GF-D8 (cell line): ENCODE results near the gene ATM.
"Not testable (repeated sequence)": the region's sequence is repeated elsewhere in the genome, so short reads cannot be mapped to it uniquely, and the experiment has no call there.

Experiments
- DNase-seq: peaks from one replicate; lab custom pipeline; 2025; lab: John Stamatoyannopoulos, UW

ATM gene

DNA sequence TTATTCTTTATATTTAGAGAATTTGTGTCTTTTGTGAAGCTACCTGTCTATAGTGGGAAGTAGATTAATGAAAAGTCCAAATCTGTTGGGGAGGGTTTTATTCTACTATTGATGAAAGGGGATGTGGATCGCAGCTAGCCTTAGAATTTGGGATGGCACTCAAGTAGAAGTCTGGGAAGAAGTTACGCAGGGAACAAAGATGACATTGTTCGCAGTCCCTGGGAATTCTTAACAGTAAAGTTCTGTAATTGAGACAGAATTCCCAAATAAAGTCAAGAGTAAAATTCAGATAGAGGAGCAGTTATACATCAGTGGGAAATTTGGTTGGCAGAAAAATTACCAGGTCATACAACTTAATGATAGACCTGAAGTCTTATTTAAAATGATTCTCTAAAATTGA, 64.1 kb downstream of the ATM start:
- no peak for DNase-seq

DNA sequence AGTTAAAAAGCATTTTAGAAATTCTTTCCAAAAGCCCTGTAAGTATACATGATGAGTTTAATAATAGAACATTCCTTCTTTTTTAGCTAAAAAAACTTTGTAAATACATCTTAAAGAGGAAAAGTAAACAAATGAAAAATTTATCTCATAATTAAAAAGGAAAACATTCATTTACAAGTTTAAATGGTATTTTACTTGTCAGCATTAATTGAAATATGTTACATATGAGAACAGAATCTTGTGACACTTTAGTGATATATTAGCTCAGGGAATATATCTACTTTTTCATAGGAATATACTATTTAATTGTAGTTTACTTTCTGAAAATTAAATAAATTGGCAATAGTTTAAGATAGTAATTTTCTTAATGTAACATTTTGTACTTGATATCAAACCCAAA, 66.2 kb downstream of the ATM start:
- not testable (repeated sequence) for DNase-seq

DNA sequence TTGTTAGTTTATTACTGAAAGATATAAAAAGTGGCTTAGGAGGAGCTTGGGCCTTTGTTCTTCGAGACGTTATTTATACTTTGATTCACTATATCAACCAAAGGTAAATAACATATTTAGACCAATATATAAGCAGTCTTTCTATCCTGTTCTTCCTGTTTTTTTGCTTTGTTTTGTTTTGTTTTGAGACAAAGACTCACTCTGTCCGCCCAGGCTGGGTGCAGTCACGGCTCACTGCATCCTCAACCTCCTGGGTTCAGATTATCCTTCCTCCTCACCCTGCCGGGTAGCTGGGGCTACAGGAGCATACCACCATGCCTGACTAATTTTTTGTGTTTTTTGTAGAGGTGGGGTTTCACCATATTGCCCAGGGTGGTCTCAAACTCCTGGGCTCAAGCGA, 66.8 kb downstream of the ATM start:
- no peak for DNase-seq

DNA sequence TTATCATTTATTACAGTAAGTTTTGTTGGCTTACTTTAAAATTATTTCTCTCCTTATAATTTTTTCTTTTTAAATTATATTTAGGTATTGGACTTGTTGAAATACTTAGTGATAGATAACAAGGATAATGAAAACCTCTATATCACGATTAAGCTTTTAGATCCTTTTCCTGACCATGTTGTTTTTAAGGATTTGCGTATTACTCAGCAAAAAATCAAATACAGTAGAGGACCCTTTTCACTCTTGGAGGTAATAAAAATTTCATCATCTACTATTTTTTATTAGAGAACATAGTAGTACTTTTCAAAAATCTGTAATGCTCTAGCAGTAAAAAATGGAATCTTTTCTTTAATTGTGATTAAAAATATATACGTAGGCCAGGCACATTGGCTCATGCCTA, 70.4 kb downstream of the ATM start:
- DNase-seq, result no peak

DNA sequence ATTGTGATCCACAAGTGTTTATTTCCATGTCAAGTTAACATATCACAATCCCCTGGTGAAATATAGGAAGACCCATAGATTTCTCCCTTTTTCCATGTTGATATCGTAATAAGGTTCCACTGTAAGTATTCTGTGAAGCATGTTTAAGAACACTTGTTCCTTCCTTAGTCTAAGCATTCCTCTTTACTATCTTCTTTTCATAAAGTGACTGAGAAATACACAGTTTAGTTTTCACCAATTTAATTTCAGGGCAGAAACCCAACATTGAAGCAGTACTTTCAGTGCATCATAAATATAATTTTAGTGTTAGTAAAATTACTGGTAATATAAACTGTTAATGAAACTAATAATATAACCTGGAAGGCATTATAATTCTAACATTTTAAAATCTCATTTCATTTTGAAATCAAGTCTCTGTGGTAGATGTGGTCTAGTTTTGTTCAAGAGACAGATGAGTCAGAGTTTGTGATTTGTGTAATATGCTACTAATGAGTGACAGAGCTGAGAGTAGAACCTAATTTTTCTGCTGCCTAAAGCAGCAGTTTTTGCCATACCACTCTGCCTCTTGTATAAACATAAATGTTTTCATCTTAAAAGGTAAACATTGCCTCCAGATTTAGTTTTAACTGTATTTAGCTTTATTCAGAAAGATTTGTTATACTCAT, 79.4 kb downstream of the ATM start:
- DNase-seq, result no peak

DNA sequence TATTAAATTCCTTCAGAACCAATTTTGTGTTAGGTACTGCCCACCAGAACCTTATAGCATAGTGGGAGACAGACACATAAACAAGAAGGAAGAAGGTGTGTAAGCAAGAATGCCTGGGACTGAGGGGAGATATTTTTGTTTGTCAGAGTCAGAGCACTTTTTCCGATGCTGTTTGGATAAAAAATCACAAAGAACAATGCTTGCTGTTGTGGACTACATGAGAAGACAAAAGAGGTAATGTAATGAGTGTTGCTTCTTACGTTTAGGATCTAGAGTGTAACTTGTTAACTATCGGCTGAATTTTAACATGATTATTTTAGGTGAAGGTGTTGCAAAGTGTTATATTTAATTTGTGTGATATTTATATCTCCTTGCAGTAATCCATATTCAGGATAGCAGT, 84.9 kb downstream of the ATM start:
- no peak for DNase-seq

DNA sequence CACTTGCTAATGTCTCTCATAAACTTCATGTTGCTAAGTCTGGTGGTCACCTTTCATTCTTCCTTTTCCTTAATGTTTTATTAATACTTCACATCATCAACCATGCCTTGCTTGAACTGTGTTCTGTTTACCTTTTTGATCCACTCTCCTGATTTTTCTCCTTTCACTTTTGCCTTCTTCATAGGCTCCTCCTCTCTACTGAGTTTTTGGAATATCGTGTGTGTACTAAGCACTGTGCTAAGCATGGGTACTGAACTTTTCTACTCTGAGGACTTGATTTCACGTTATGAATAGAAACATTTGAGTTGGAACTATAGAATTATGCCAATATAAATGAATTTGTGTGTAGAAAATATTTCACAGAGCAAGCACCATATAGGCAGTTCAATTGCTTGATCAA, 90.6 kb downstream of the ATM start:
- DNase-seq, result no peak

DNA sequence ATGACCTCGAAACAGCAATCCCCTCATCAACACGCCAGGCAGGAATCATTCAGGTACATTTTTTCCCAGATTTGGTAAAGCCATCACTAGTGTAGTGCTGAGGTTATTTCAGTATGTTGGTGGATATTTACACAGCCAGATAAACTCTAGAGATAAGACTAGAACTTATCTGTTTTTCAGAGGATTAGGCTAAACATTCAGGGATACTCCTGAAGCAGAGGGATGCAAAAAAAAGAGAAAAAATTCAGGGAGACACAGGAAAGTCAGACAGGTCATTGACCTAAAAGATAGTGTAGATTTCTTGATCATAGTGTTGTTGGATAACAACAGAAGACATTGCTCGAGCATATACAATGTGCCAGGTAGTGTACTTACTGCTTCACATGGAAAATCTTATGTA, 93.2 kb downstream of the ATM start:
- no peak for DNase-seq

DNA sequence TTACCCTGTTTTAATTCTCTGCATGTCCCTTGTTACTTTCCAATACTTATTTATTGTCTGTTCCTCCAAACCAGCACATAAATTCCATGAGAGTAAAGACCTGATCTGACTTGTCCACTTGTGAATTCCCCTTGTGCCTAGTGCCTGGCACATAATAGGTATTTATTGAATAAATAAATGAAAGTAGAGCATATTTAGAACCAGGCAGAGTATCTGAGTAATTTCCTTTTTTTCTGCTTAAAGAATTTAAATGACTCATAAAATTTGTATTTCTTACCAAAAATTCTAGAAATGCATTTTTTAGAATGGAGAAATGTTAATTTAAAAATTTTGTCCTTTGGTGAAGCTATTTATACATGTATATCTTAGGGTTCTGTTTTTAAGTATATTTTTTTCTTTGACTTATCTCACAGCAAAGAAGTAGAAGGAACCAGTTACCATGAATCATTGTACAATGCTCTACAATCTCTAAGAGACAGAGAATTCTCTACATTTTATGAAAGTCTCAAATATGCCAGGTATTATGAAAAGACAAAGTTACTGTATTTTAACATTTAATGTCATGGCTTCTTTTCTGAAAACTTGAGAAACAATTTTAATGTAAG, 96.8 kb downstream of the ATM start:
- DNase-seq, result no peak

DNA sequence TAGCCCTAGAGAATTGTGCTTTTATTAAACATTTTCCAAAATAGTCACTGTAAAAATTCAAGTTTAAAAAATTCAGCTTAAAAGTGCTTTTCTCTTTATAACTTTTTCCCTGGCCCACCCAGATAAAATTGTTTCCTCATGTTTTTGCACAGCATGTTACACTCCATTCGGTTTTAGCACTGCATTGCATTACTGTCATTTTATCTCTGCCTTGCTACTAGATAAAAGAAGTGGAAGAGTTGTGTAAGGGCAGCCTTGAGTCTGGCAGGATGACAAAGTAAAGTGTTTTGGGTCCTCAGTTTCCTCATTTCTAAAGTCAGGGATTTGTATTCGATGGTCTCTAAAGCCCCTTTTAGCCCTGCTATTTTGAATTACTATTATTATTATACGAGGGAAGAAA, 99.8 kb downstream of the ATM start:
- DNase-seq, result no peak

DNA sequence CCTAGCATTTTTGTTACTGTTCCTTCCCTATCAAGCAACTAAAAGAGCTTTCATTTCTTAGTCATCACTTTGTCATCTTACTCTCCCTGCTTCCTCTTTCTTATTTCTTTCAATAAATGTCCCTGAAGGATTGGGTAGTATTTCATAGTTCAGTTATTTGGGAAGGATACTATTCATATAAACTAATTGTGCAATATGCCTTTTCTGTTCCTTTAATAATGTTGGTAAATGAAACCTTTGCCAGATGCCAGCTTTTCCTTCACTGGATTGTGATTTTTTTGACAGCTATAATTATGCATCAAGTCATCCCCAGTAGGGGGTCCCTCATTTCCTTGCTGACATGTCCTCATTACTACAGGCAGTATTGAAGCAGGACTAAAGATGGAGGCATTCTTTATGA, 101.7 kb downstream of the ATM start:
- DNase-seq, result no peak

DNA sequence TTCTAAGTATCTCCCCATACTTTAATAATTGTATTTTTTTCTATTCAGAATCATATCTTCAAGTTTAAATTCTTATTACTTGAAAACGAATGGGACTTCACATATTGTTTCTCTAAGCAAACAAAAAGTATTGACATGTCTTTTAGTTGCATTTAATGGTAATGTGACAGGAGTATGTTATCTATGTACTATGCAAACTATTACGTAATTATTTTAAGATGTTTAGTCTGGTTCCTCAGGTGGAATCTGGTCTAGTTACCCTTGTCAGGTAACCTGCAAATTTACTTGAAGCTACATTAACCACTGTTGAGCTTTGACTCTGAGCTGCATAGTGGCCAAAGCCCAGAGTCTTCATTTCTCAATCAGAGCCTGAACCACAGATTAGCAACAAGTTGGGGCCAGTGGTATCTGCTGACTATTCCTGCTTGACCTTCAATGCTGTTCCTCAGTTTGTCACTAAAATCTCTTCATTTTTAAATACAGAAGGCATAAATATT, 110.6 kb downstream of the ATM start:
- no peak for DNase-seq

DNA sequence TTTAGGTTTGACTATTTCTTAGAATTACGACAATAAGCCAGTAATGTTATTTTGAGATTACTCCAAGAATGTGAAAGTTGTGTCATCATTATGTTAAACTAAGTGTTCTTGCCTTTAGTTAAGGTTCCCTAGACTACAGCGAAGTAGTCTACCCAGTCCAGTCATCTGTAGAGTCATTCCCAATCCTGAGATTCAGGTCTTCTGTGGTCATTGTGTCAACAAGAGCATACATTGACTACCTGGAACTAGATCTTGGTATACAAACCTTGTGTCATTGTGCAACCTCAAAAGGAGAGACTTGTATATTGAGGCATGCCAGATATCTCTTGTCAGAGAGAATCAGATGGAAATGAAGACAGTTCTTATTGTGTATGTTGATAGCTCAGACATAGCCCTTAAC, 115.9 kb downstream of the ATM start:
- no peak for DNase-seq

DNA sequence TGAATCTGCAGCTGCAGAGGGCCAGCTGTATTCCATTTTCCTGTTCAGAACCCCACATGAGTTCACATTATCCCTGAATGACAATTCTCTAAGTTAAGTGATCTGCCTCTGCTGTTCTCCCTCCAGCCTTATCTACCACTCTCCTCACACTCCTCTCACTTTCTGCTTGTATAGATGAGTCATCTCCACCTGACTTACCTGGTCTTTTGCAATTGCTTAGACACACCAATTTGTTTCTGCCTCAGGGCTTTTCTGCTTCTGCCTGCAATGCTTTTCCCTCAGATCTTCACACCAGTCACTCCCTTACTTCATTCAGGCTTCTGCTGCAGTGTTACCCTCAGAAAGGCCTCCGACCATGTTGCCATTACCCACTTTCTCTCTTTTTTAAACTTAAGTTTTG, 118.1 kb downstream of the ATM start:
- DNase-seq, result no peak

DNA sequence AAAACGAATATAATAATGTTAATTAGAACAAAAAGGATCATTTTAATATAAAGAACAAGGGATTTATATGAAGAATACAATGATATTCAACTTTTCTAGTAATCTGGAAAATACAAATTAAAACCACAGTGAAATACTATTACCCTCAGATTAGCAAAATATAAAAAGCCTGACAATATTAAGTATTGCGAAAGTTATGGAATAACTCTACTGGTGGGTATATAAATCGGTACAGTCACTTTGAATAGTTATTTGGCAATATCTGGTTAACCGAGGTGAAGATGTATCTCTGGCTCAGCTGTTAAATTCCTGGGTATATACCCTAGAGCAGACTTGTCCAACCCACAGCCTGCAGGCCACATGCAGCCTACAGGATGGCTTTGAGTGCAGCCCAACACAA, 118.8 kb downstream of the ATM start:
- no peak for DNase-seq

DNA sequence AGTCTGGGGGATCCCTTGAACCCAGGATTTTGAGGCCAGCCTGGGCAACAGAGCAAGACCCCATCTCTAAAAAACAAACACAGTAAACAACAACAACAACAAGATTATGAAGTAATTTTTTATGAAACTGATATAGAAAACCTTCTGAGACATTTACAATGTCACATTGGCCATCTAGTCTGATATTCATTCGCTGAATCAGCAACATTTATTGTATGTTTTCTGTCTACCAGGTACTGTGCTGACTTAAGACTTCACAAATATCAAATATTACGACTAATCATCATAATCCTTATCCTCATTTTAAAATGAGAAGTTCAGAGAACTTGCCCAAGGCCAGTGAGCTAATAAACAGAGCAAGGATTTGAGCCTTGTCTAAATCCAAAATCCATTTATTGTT, 120.8 kb downstream of the ATM start:
- no peak for DNase-seq

DNA sequence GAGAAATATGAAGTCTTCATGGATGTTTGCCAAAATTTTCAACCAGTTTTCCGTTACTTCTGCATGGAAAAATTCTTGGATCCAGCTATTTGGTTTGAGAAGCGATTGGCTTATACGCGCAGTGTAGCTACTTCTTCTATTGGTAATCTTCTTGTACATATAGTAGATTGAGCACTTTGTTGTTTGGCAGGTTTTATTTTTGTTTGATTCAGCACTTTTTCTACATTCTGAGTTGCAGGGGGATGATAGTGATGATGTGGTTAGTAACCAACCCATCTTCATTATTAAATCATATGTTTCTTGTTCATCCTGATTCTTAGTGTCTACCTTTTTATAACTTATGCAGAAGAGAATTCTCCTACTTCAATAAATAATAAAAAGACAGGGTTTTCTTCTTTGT, 122.9 kb downstream of the ATM start:
- no peak for DNase-seq

DNA sequence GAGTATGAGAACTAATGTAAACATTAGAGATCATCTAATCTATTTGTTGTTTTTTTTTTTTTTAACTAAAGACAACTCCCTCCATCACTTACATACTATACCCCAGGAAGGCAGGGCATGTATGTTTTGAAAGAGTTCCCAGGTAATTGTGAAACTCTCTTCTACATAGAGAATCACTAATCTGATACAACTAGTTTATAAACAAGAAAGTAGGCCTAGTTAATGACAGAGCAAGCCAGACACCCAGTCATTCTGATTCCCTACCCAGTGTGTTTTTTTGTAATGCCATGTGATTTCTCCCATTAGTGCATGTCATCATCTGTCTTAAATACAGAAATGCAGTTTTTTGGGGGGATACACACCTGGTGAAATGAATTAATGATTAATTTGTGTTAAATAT, 123.6 kb downstream of the ATM start:
- DNase-seq, result no peak

DNA sequence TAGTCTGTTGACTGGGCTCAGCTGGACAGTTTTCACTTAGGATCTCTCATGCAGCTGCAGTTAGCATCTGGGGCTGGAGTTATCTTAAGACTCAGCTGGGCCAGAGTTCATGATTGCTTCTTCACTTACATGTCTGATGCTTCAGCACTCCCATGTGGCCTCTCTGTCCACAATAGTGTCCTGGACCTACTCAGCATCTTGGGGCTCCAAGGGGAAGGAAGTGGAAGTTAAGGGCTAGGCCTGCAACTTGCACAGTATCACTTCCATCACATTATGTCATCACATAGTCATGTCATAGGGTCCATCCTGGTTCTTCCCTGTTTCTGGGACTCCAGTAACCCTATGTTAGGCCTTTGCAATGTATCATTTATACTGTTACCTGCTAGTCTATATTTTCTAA, 128.6 kb downstream of the ATM start:
- DNase-seq, result no peak

DNA sequence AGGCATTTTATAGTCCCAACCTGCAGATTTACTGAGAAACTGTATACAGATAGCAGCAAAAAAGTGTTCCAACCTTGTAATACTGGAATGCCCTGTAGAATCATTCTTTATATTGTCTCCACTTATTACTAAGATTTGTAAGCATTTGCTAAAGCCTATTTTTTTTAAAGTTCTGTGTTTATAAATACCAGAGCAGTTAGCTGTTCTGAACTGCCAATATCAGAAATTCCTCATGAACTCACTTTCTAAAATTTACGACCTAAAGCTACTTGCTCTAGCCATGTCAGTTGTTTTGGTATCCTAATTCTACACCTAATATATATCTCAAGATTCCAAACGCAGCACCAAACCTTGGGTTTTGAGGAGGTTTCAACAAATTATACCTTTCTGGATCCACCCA, 141.3 kb downstream of the ATM start:
- no peak for DNase-seq

DNA sequence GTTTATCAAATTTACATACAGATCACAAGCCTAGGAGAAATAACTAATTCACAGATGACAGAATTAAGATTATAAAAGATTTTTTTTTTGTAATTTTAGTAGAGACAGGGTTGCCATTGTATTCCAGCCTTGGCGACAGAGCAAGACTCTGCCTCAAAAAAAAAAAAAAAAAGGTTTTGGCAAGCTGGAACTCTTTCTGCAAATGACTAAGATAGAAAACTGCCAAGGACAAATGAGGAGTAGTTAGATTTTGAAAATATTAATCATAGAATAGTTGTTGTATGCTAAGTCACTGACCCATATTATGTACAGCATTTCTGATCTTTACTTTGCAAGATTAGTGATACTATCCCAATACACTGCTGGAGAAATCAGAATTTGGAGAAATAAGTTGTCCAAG, 145.3 kb downstream of the ATM start:
- DNase-seq, result no peak

DNA sequence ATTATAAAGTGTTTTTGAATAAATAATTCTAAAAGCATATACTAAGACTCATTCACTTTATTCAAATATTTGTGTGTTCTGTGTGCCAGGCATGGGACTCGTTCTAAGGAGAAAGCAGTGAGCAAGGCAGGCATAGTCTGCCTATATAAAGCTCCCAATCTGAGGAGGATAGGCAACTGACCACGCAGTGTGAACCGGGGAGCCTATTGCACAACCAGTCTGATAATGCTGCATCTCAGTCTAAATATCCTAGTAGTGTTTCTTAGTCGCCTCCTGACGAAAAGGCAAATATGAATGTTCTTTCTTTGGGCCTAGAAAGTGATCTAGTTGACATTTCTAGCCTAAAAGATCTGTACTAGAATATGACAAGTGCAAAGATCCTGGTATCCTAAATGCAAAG, 146.2 kb downstream of the ATM start:
- DNase-seq, result no peak

DNA sequence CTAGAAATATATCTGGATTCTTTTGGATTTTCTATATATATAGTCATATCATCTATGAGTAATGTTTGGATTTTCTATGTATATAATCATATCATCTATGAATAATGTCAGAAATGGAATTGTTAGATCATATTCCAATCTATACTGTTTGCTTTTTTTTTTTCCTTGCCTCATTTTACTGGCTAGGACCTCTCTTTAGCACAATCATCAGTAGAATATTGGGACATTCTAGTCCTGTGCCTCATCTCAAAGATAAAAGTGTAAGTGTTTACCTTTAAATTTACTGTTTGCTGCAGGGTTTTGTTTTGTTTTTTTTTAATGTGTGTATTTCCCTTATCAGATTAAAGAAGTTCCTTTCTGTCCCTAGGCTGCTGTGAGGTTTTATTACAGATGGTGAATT, 147.4 kb downstream of the ATM start:
- DNase-seq, result no peak

DNA sequence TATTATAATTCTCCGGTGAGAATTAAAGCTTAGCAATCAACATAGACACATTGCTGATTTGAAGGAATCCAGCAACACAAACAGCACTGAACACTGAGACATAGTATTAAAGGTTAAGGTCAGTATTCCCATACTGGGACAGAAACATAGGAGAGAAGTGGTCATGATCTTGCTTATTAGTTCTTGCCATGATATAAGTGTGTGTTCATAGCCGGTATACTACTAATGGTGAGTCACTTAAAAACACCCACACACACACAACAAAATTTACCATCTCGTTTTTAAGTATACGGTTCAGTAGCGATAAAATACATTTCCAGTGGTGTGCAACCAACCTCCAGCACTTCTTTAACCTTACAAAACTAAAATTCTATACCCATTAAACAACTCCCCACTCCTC, 148.1 kb downstream of the ATM start:
- no peak for DNase-seq
